ENCODE results near the gene GNAO1.

GNAO1 gene

DNA sequence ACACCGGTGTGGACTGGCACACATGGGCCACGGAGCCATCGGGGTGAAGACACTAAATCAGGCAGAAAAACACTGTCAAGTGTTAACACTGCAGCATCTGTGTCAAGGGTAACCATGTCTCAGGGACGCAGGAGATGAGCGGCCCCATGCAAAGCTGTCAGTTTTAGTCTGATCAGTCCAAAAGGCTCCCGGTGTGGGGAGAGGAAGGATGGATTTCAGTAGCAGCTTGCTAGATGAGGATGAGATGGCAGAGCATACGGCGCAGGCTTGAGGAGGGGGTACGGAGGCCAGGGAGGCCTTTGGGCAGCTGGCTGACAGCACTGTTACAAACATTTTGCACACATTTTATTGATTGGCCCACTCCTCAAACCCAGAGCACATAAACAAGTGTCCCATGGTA, 98.1 kb downstream of the GNAO1 start:
- no peak for DNase-seq (ENCODE audit: extremely low spot score)
- TF ChIP-seq, protein P1, sequence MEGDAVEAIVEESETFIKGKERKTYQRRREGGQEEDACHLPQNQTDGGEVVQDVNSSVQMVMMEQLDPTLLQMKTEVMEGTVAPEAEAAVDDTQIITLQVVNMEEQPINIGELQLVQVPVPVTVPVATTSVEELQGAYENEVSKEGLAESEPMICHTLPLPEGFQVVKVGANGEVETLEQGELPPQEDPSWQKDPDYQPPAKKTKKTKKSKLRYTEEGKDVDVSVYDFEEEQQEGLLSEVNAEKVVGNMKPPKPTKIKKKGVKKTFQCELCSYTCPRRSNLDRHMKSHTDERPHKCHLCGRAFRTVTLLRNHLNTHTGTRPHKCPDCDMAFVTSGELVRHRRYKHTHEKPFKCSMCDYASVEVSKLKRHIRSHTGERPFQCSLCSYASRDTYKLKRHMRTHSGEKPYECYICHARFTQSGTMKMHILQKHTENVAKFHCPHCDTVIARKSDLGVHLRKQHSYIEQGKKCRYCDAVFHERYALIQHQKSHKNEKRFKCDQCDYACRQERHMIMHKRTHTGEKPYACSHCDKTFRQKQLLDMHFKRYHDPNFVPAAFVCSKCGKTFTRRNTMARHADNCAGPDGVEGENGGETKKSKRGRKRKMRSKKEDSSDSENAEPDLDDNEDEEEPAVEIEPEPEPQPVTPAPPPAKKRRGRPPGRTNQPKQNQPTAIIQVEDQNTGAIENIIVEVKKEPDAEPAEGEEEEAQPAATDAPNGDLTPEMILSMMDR (IDR thresholded peaks at IDR 0.05; ENCODE audit: control extremely low read depth, extremely low read depth, low read depth, missing control alignments): no peak
- POLR2A ChIA-PET: no interaction called here
- CTCF ChIA-PET: interaction anchor here (1.5 kb wide), 1 partner anchor 11 kb away, joined by 4 read pairs; no protein-coding TSS in a partner anchor

DNA sequence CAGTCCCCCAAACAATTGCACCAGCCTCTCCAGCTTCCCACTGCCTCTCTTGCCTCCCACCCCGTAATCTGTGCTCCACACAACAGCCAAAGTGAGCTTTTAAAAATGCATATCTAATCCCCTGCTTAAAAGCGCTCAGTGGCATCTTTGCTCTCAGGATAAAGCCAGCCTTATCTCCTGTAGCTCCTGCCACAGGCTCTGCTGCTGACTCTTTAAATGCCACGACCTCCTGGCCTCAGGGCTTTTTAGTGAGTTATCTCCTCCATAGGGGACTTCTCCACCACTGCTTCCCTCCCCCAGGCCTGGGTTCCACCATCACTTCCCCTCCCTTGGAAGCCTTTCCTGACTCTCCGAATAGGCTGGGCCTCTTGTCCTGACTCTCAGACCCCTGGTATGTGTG, 98.6 kb downstream of the GNAO1 start:
- TF ChIP-seq, protein P1 (IDR thresholded peaks at IDR 0.05; ENCODE audit: control extremely low read depth, extremely low read depth, low read depth, missing control alignments): no peak
- ChIA-PET CTCF (interaction anchor here (1.5 kb wide), 1 partner anchor 12 kb away, joined by 4 read pairs; no protein-coding TSS in a partner anchor), POLR2A (no interaction called here)
- no peak for DNase-seq (ENCODE audit: extremely low spot score)

DNA sequence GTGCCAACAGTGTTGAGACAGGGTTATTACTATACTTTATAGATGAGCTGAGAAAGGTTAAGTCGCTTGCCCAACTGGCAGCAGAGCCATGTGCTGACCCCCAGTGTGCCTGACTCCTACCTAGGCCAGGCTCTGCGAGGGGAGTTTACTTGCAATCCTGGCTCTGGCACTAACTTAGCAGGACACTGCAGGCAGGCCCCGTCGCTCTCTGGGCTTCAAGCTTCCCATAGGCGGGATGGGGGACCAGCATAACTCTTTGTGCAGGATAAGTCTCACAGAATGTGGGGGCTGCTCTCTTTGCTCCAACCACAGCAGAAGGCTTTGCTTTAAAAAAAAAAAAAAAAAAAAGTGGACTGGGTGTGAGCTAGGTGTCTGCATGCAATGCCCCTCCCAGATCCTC, 102.7 kb downstream of the GNAO1 start:
- TF ChIP-seq, protein P1 (IDR thresholded peaks at IDR 0.05; ENCODE audit: control extremely low read depth, extremely low read depth, low read depth, missing control alignments): no peak
- DNase-seq (ENCODE audit: extremely low spot score): no peak
- ChIA-PET POLR2A (no interaction called here), CTCF (no interaction called here)

GRCh38 chr16:56294579-56294978, 103.3 kb downstream of the GNAO1 start:
- TF ChIP-seq, protein P1 (IDR thresholded peaks at IDR 0.05; ENCODE audit: control extremely low read depth, extremely low read depth, low read depth, missing control alignments): no peak
- no peak for DNase-seq (ENCODE audit: extremely low spot score)
- POLR2A ChIA-PET: no interaction called here
- CTCF ChIA-PET: interaction anchor here (2.1 kb wide), 1 partner anchor 12 kb away, joined by 4 read pairs; no protein-coding TSS in a partner anchor

DNA sequence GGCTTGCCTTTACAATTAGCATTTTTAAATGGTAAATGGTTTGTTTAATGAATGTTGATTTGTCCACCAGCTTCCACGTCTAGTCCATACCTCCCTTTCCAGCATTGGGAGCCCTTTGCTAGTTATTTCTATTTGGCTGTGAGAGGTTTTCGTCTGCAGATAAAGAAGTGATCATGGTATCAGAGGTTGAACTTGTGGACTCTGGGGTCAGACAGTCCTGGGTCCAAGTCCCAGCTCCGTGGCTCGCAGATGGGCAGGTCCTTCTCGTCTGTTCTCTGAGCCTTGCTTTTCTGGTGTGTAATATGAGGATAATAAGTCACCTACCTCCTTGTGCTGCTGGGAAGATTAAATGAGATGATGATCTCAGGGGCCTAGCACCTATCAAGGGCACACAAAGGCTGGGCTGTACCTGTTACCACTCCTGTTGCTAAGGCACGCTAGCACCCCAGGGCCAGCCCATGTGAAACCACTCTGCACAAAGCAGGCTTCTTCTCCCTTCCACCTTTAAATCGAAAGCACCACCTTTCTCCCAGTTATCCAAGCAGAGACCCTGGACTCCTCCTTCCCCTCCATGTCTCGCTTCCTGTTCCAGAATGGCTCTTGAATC, 103.9 kb downstream of the GNAO1 start:
- ChIA-PET POLR2A (no interaction called here), CTCF (interaction anchor here (1.2 to 2.1 kb wide), 2 partner anchors 11 to 13 kb away, joined by 3 to 4 read pairs; no protein-coding TSS in a partner anchor)
- DNase-seq (ENCODE audit: extremely low spot score): no peak
- TF ChIP-seq, protein P1 (IDR thresholded peaks at IDR 0.05; ENCODE audit: control extremely low read depth, extremely low read depth, low read depth, missing control alignments): no peak

DNA sequence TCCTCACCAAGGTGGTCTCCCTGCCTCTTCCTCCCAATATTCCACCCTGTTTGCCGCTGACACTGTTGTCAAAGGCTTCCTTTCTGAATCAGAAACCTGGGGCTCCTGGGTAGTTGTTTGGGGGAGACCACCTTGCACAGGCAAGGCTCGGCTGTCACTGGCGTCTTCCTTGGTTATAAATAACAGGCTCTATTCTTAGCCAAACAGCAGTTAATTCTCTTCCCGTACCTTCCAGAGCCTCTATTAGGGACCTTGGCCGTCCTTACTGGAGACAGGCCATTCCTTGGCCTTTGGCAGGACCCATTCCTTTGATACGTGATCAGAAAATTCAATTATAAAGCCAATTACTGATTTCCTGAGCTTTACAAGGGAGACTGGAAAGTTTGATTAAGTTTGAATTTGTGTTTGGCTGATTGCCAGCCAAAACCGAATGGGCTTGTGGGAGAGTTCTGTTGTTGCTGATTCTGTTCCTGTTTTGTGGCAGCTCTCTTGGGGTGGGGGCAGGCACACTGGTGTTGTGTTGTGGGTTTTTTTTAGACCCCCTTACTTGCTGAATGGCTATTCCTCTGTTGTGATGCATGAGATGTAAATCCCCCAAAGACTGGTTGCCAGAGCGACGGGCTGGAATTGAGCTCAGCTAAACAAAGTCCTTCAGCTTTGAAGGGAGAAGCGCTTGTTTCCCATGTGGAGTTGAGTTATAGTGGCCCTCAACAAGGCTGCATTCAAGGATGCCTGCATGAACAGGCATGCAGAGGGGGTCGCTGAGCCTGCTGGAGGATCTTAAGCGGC, 104.6 kb downstream of the GNAO1 start:
- DNase-seq (ENCODE audit: extremely low spot score): no peak
- ChIA-PET POLR2A (no interaction called here), CTCF (interaction anchor here (1.2 to 2.1 kb wide), 3 partner anchors 10 to 26 kb away, joined by 3 to 4 read pairs (median 4); no protein-coding TSS in a partner anchor)
- TF ChIP-seq, protein P1 (IDR thresholded peaks at IDR 0.05; ENCODE audit: control extremely low read depth, extremely low read depth, low read depth, missing control alignments): no peak
